ENCODE results near the gene MEGF10. TPM values are rescaled to one million over a fixed set of nuclear protein-coding genes. Genes with fewer than 3 reads are reported as not detected.
"Not testable (repeated sequence)": the region's sequence is repeated elsewhere in the genome, so short reads cannot be mapped to it uniquely, and the experiment has no call there.

The MEGF10 gene
- total and polyA plus RNA-seq, 5 experiments from 2014 or later: 0.22 TPM; not detected in 4

GRCh38 chr5:127302509-127302908 lies 11.9 kb downstream of the MEGF10 start:
- no peaks in the 10 kb centered on the region for H3K4me1 Mint-ChIP-seq
- no peak overlapping the region for H3K4me3 Mint-ChIP-seq
- no peak for ATAC-seq
- no peaks in the 10 kb centered on the region for H3K36me3 Mint-ChIP-seq
- no peak for DNase-seq
- POLR2A ChIA-PET: no interaction called here
- no peaks in the 10 kb centered on the region for H3K9me3 Mint-ChIP-seq
- H3K27me3 Mint-ChIP-seq: peaks cover 5 to 22% (median 10%) of the 10 kb centered on the region in 5 donors
- no peak overlapping the region for H3K27ac Mint-ChIP-seq

- H3K27ac Mint-ChIP-seq: no peak overlapping the region
- no peaks in the 10 kb centered on the region for H3K9me3 Mint-ChIP-seq
- no peak overlapping the region for H3K4me3 Mint-ChIP-seq
- no peak for ATAC-seq
- H3K4me1 Mint-ChIP-seq: no peaks in the 10 kb centered on the region
- peaks cover 4 to 22% (median 7%) of the 10 kb centered on the region in 5 donors for H3K27me3 Mint-ChIP-seq
- H3K36me3 Mint-ChIP-seq: no peaks in the 10 kb centered on the region
- POLR2A ChIA-PET: no interaction called here
- no peak for DNase-seq
Observed at GRCh38 chr5:127303404-127303803, 12.8 kb downstream of the MEGF10 start.

GRCh38 chr5:127305493-127305892 lies 14.9 kb downstream of the MEGF10 start:
- H3K27me3 Mint-ChIP-seq: peaks cover 2 to 17% (median 7%) of the 10 kb centered on the region in 5 donors
- H3K36me3 Mint-ChIP-seq: no peaks in the 10 kb centered on the region
- no peaks in the 10 kb centered on the region for H3K4me1 Mint-ChIP-seq
- DNase-seq: no peak
- no peak for ATAC-seq
- no peaks in the 10 kb centered on the region for H3K9me3 Mint-ChIP-seq
- H3K4me3 Mint-ChIP-seq: no peak overlapping the region
- POLR2A ChIA-PET: no interaction called here
- no peak overlapping the region for H3K27ac Mint-ChIP-seq

GRCh38 chr5:127306036-127306435 lies 15.4 kb downstream of the MEGF10 start:
- H3K36me3 Mint-ChIP-seq: no peaks in the 10 kb centered on the region
- no peak overlapping the region for H3K27ac Mint-ChIP-seq
- no peak for ATAC-seq
- no peak for DNase-seq
- H3K27me3 Mint-ChIP-seq: peaks cover 2 to 17% (median 7%) of the 10 kb centered on the region in 5 donors
- no peaks in the 10 kb centered on the region for H3K9me3 Mint-ChIP-seq
- H3K4me1 Mint-ChIP-seq: no peaks in the 10 kb centered on the region
- POLR2A ChIA-PET: no interaction called here
- no peak overlapping the region for H3K4me3 Mint-ChIP-seq

GRCh38 chr5:127306647-127307046 lies 16.1 kb downstream of the MEGF10 start:
- POLR2A ChIA-PET: no interaction called here
- no peaks in the 10 kb centered on the region for H3K36me3 Mint-ChIP-seq
- peaks cover 2 to 17% (median 7%) of the 10 kb centered on the region in 5 donors for H3K27me3 Mint-ChIP-seq
- ATAC-seq: no peak
- H3K9me3 Mint-ChIP-seq: no peaks in the 10 kb centered on the region
- no peaks in the 10 kb centered on the region for H3K4me1 Mint-ChIP-seq
- no peak overlapping the region for H3K27ac Mint-ChIP-seq
- no peak overlapping the region for H3K4me3 Mint-ChIP-seq
- DNase-seq: no peak

GRCh38 chr5:127307868-127308267 lies 17.3 kb downstream of the MEGF10 start:
- POLR2A ChIA-PET: no interaction called here
- no peak overlapping the region for H3K4me3 Mint-ChIP-seq
- H3K4me1 Mint-ChIP-seq: no peaks in the 10 kb centered on the region
- no peaks in the 10 kb centered on the region for H3K9me3 Mint-ChIP-seq
- no peak for ATAC-seq
- peaks cover under 1 to 9% (median 3%) of the 10 kb centered on the region in 5 donors for H3K27me3 Mint-ChIP-seq
- no peaks in the 10 kb centered on the region for H3K36me3 Mint-ChIP-seq
- no peak for DNase-seq
- H3K27ac Mint-ChIP-seq: no peak overlapping the region

GRCh38 chr5:127308325-127308724 lies 17.7 kb downstream of the MEGF10 start:
- H3K4me3 Mint-ChIP-seq, POLR2A ChIA-PET, H3K36me3 Mint-ChIP-seq, H3K27ac Mint-ChIP-seq, H3K4me1 Mint-ChIP-seq, H3K9me3 Mint-ChIP-seq, DNase-seq, ATAC-seq, H3K27me3 Mint-ChIP-seq: not testable (repeated sequence)

- Mint-ChIP-seq H3K27me3 (peaks cover 0 to 8% (median 2%) of the 10 kb centered on the region in 5 donors), H3K27ac (no peak overlapping the region), H3K9me3 (no peaks in the 10 kb centered on the region), H3K36me3 (no peaks in the 10 kb centered on the region), H3K4me1 (peaks cover 0 to 2% (median 0%) of the 10 kb centered on the region in 4 donors), H3K4me3 (no peak overlapping the region)
- DNase-seq (no peak), ATAC-seq (no peak)
- POLR2A ChIA-PET: no interaction called here
Observed at GRCh38 chr5:127308945-127309344, 18.3 kb downstream of the MEGF10 start.

GRCh38 chr5:127311349-127311748 lies 20.8 kb downstream of the MEGF10 start:
- POLR2A ChIA-PET: no interaction called here
- ATAC-seq: no peak
- H3K27me3 Mint-ChIP-seq: peaks cover 2 to 13% (median 3%) of the 10 kb centered on the region in 5 donors

GRCh38 chr5:127311781-127312525 lies 21.4 kb downstream of the MEGF10 start:
- no peak for ATAC-seq

More at GRCh38 chr5:127311349-127311748, 20.8 kb downstream of the MEGF10 start:
- peaks cover 0 to 2% (median 0%) of the 10 kb centered on the region in 4 donors for H3K4me1 Mint-ChIP-seq
- H3K4me3 Mint-ChIP-seq: no peak overlapping the region
- DNase-seq: no peak
- H3K27ac Mint-ChIP-seq: no peak overlapping the region
- no peaks in the 10 kb centered on the region for H3K36me3 Mint-ChIP-seq
- no peaks in the 10 kb centered on the region for H3K9me3 Mint-ChIP-seq

GRCh38 chr5:127313379-127313778 lies 22.8 kb downstream of the MEGF10 start:
- Mint-ChIP-seq H3K9me3 (no peaks in the 10 kb centered on the region), H3K4me1 (peaks cover 0 to 2% (median 0%) of the 10 kb centered on the region in 4 donors), H3K27ac (no peak overlapping the region), H3K4me3 (no peak overlapping the region), H3K27me3 (peaks cover 1 to 7% (median 7%) of the 10 kb centered on the region in 5 donors), H3K36me3 (no peaks in the 10 kb centered on the region)
- POLR2A ChIA-PET: no interaction called here
- no peak for DNase-seq
- no peak for ATAC-seq

More at GRCh38 chr5:127311781-127312525, 21.4 kb downstream of the MEGF10 start:
- H3K4me1 Mint-ChIP-seq: peaks cover 0 to 2% (median 0%) of the 10 kb centered on the region in 4 donors
- no peaks in the 10 kb centered on the region for H3K36me3 Mint-ChIP-seq
- no peak for DNase-seq
- no peak overlapping the region for H3K27ac Mint-ChIP-seq
- H3K4me3 Mint-ChIP-seq: no peak overlapping the region
- POLR2A ChIA-PET: no interaction called here
- peaks cover 3 to 13% (median 7%) of the 10 kb centered on the region in 5 donors for H3K27me3 Mint-ChIP-seq
- H3K9me3 Mint-ChIP-seq: no peaks in the 10 kb centered on the region

GRCh38 chr5:127313847-127314473 lies 23.4 kb downstream of the MEGF10 start:
- no peaks in the 10 kb centered on the region for H3K36me3 Mint-ChIP-seq
- no peaks in the 10 kb centered on the region for H3K9me3 Mint-ChIP-seq
- DNase-seq: peak; percentile 21 to 76 (median 58)
- H3K4me3 Mint-ChIP-seq: no peak overlapping the region
- peak; percentile 65 to 72 for ATAC-seq
- POLR2A ChIA-PET: no interaction called here
- H3K27ac Mint-ChIP-seq: no peak overlapping the region
- H3K27me3 Mint-ChIP-seq: peaks cover 1 to 7% (median 6%) of the 10 kb centered on the region in 5 donors
- peaks cover 0 to 2% (median 0%) of the 10 kb centered on the region in 4 donors for H3K4me1 Mint-ChIP-seq

- Mint-ChIP-seq H3K27ac (no peak overlapping the region), H3K27me3 (peaks cover 0 to 7% (median 5%) of the 10 kb centered on the region in 5 donors), H3K9me3 (no peaks in the 10 kb centered on the region), H3K4me3 (no peak overlapping the region), H3K4me1 (peaks cover 6 to 13% (median 11%) of the 10 kb centered on the region in 4 donors), H3K36me3 (no peaks in the 10 kb centered on the region)
- ATAC-seq (no peak), DNase-seq (no peak)
- POLR2A ChIA-PET: no interaction called here
Observed at GRCh38 chr5:127316011-127316410, 25.4 kb downstream of the MEGF10 start.
